HG03469 (cell line): ENCODE data around the gene KLHL42.

Experiments used
- ATAC-seq: cut with Tn5 transposase; IDR thresholded peaks from one replicate; pipeline ENCODE4 v1.9.1; 2021; ENCODE audit warnings: mild to moderate bottlenecking, moderate library complexity, moderate number of reproducible peaks; ENCODE audit not compliant: unreplicated experiment

KLHL42 gene

GRCh38 chr12:27851311-27851710 lies 71.3 kb downstream of the KLHL42 start:
- ATAC-seq: no peak

- ATAC-seq: no peak
Observed at GRCh38 chr12:27852117-27852516, 72.1 kb downstream of the KLHL42 start.
